ENCODE measurements around the gene PLA2G4A.
"Not testable (repeated sequence)": the region's sequence is repeated elsewhere in the genome, so short reads cannot be mapped to it uniquely, and the experiment has no call there.

PLA2G4A gene

GRCh38 chr1:186875896-186876835 lies 47.4 kb downstream of the PLA2G4A start:
- no peak for DNase-seq

- no peak for DNase-seq
Measured at GRCh38 chr1:186878356-186878755, 49.6 kb downstream of the PLA2G4A start.

GRCh38 chr1:186880982-186881381 lies 52.2 kb downstream of the PLA2G4A start:
- DNase-seq = no peak

GRCh38 chr1:186882372-186883134 lies 53.8 kb downstream of the PLA2G4A start:
- DNase-seq = no peak

GRCh38 chr1:186884251-186884650 lies 55.5 kb downstream of the PLA2G4A start:
- no peak for DNase-seq

GRCh38 chr1:186887203-186887602 lies 58.5 kb downstream of the PLA2G4A start:
- no peak for DNase-seq

GRCh38 chr1:186888367-186888766 lies 59.6 kb downstream of the PLA2G4A start:
- no peak for DNase-seq

GRCh38 chr1:186892936-186893335 lies 64.2 kb downstream of the PLA2G4A start:
- DNase-seq = no peak

- no peak for DNase-seq
Measured at GRCh38 chr1:186894415-186894814, 65.7 kb downstream of the PLA2G4A start.

- no peak for DNase-seq
Measured at GRCh38 chr1:186896211-186896610, 67.5 kb downstream of the PLA2G4A start.

- DNase-seq = no peak
Measured at GRCh38 chr1:186897008-186897407, 68.3 kb downstream of the PLA2G4A start.

- DNase-seq = no peak
Measured at GRCh38 chr1:186899577-186899976, 70.8 kb downstream of the PLA2G4A start.

GRCh38 chr1:186899977-186900376 lies 71.2 kb downstream of the PLA2G4A start:
- no peak for DNase-seq

- no peak for DNase-seq
Measured at GRCh38 chr1:186900539-186901237, 71.9 kb downstream of the PLA2G4A start.

GRCh38 chr1:186901631-186902030 lies 72.9 kb downstream of the PLA2G4A start:
- no peak for DNase-seq

GRCh38 chr1:186903374-186904136 lies 74.8 kb downstream of the PLA2G4A start:
- DNase-seq = no peak

- no peak for DNase-seq
Measured at GRCh38 chr1:186904361-186904760, 75.6 kb downstream of the PLA2G4A start.

GRCh38 chr1:186905561-186905960 lies 76.8 kb downstream of the PLA2G4A start:
- no peak for DNase-seq

- no peak for DNase-seq
Measured at GRCh38 chr1:186915555-186915954, 86.8 kb downstream of the PLA2G4A start.

- not testable (repeated sequence) for DNase-seq
Measured at GRCh38 chr1:186917106-186917786, 88.5 kb downstream of the PLA2G4A start.

- not testable (repeated sequence) for DNase-seq
Measured at GRCh38 chr1:186921386-186921785, 92.6 kb downstream of the PLA2G4A start.

GRCh38 chr1:186922814-186923213 lies 94.1 kb downstream of the PLA2G4A start:
- DNase-seq = not testable (repeated sequence)
